Glutamatergic neuron (in vitro differentiated cells): ENCODE data around the gene MYH7B. TPM values are rescaled to one million over a fixed set of nuclear protein-coding genes. Genes with fewer than 3 reads are reported as not detected.

Experiments
- DNase-seq: peaks from one replicate; pipeline ENCODE4 v3.0.0; 2022
- H3K27ac Mint-ChIP-seq: one replicate; pipeline ENCODE4 v1.8.0; 2020; ENCODE audit warnings: mild to moderate bottlenecking, mixed read lengths, inconsistent platforms; ENCODE audit not compliant: unreplicated experiment
- H3K27me3 Mint-ChIP-seq: one replicate; pipeline ENCODE4 v1.8.0; 2020; ENCODE audit warnings: mild to moderate bottlenecking, moderate library complexity, mixed read lengths, inconsistent platforms; ENCODE audit not compliant: unreplicated experiment
- H3K36me3 Mint-ChIP-seq: one replicate; pipeline ENCODE4 v1.8.0; 2020; ENCODE audit warnings: mild to moderate bottlenecking, mixed read lengths, inconsistent platforms; ENCODE audit not compliant: unreplicated experiment
- H3K4me1 Mint-ChIP-seq: one replicate; pipeline ENCODE4 v1.8.0; 2020; ENCODE audit warnings: mild to moderate bottlenecking, low read depth, mixed read lengths, inconsistent platforms; ENCODE audit not compliant: unreplicated experiment
- H3K4me3 Mint-ChIP-seq: one replicate; pipeline ENCODE4 v1.8.0; 2020; ENCODE audit warnings: mild to moderate bottlenecking, mixed read lengths, inconsistent platforms; ENCODE audit not compliant: unreplicated experiment
- H3K9me3 Mint-ChIP-seq: one replicate; pipeline ENCODE4 v1.8.0; 2020; ENCODE audit warnings: mild to moderate bottlenecking, moderate library complexity, mixed read lengths, inconsistent platforms; ENCODE audit not compliant: unreplicated experiment
- CTCF ChIP-seq: fragments of 200-600 bp; sonication (generic); IDR thresholded peaks from one replicate; pipeline ENCODE4 v1.5.0; 2021; ENCODE audit not compliant: partially characterized antibody, unreplicated experiment
- total RNA-seq: library from RNA; stranded (reverse); fragmentation: NEBNext Ultra II Directional; extraction: Animal tissue kit (Norgen Biotek cat#: 25700); gene quantifications from one replicate; pipeline ENCODE4 v1.2.1, GENCODE V29; 2021; ENCODE audit not compliant: unreplicated experiment

The MYH7B gene
- total RNA-seq, 1 donor from 2014 or later = 1.5 TPM

- H3K27ac Mint-ChIP-seq = peak overlapping the region; percentile 98
- peaks cover 15% of the 10 kb centered on the region for H3K4me1 Mint-ChIP-seq
- peak overlapping the region; percentile 99 for H3K4me3 Mint-ChIP-seq
- H3K9me3 Mint-ChIP-seq = peaks cover 8% of the 10 kb centered on the region
- H3K27me3 Mint-ChIP-seq = peaks cover 11% of the 10 kb centered on the region
- TF ChIP-seq CTCF = no peak
- H3K36me3 Mint-ChIP-seq = no peaks in the 10 kb centered on the region
- no peak for DNase-seq
Measured at GRCh38 chr20:34954904-34955230, 801 bp upstream of the MYH7B start.

- H3K36me3 Mint-ChIP-seq = no peaks in the 10 kb centered on the region
Measured at GRCh38 chr20:34956041-34956458, 382 bp downstream of the MYH7B start.

GRCh38 chr20:34956751-34957472, 1.2 kb downstream of the MYH7B start:
- Mint-ChIP-seq H3K9me3 (peaks cover 8% of the 10 kb centered on the region), H3K4me3 (peak overlapping the region; percentile 99), H3K4me1 (peaks cover 15% of the 10 kb centered on the region), H3K27me3 (peaks cover 12% of the 10 kb centered on the region), H3K27ac (peak overlapping the region; percentile 98), H3K36me3 (no peaks in the 10 kb centered on the region)
- DNase-seq = no peak
- no peak for TF ChIP-seq CTCF

More at GRCh38 chr20:34956041-34956458, 382 bp downstream of the MYH7B start:
- Mint-ChIP-seq H3K27ac (peak overlapping the region; percentile 98), H3K27me3 (peaks cover 12% of the 10 kb centered on the region), H3K4me3 (peak overlapping the region; percentile 99), H3K9me3 (peaks cover 8% of the 10 kb centered on the region), H3K4me1 (peaks cover 15% of the 10 kb centered on the region)
- no peak for DNase-seq
- no peak for TF ChIP-seq CTCF

- Mint-ChIP-seq H3K9me3 (no peaks in the 10 kb centered on the region), H3K27ac (no peak overlapping the region), H3K27me3 (peaks cover 1% of the 10 kb centered on the region), H3K4me3 (no peak overlapping the region), H3K36me3 (no peaks in the 10 kb centered on the region), H3K4me1 (no peaks in the 10 kb centered on the region)
- no peak for TF ChIP-seq CTCF
- no peak for DNase-seq
Measured at GRCh38 chr20:34964486-34964885, 8.8 kb downstream of the MYH7B start.

- Mint-ChIP-seq H3K9me3 (no peaks in the 10 kb centered on the region), H3K4me3 (no peak overlapping the region), H3K27me3 (peaks cover 1% of the 10 kb centered on the region), H3K27ac (no peak overlapping the region), H3K36me3 (no peaks in the 10 kb centered on the region), H3K4me1 (no peaks in the 10 kb centered on the region)
- DNase-seq = no peak
- TF ChIP-seq CTCF = no peak
Measured at GRCh38 chr20:34965051-34965450, 9.4 kb downstream of the MYH7B start.
